ENCODE measurements around the gene ARSG.

The ARSG gene

DNA sequence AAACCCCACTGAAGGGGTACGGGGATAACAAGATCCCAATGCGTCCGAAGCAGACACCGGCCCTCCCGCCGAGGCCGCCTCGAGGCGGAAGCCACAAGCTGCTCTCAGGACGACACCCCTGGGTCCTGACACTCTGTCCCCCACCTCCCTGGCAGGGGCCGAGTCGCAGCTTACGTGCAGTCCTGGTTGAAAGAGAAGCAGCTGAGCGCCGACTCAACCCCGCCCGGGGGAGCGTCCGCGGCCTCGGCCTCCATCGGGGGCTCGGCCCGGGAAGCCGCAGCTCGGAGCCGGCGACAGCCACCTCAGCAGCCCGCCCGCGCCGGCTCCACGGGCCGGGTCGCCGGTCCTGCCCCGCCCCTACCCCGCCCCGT, 165.9 kb downstream of the ARSG start, which contains the start of gene WIPI1:
WIPI1 (minus strand) TSS at position 329 of the 371 bp plus-strand sequence; CDS start at position 254, 75 bp downstream.
- TF ChIP-seq EGR1 (IDR thresholded peaks at IDR 0.05): no peak
- no peak for TF ChIP-seq FOXM1 (IDR thresholded peaks at IDR 0.05; ENCODE audit: borderline replicate concordance, low read depth)
- no peak for TF ChIP-seq YY1 (IDR thresholded peaks at IDR 0.05; ENCODE audit: low read depth)
- no peak for TF ChIP-seq TAF1 (IDR thresholded peaks at IDR 0.05; ENCODE audit: low read depth)
- TF ChIP-seq TEAD4 (IDR thresholded peaks at IDR 0.05): no peak
- TF ChIP-seq, protein P1, sequence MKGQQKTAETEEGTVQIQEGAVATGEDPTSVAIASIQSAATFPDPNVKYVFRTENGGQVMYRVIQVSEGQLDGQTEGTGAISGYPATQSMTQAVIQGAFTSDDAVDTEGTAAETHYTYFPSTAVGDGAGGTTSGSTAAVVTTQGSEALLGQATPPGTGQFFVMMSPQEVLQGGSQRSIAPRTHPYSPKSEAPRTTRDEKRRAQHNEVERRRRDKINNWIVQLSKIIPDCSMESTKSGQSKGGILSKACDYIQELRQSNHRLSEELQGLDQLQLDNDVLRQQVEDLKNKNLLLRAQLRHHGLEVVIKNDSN (IDR thresholded peaks at IDR 0.05): no peak
- TF ChIP-seq CEBPB (IDR thresholded peaks at IDR 0.05): no peak
- TF ChIP-seq ZBTB7A (IDR thresholded peaks at IDR 0.05; ENCODE audit: low read depth): no peak
- TF ChIP-seq, protein P2, sequence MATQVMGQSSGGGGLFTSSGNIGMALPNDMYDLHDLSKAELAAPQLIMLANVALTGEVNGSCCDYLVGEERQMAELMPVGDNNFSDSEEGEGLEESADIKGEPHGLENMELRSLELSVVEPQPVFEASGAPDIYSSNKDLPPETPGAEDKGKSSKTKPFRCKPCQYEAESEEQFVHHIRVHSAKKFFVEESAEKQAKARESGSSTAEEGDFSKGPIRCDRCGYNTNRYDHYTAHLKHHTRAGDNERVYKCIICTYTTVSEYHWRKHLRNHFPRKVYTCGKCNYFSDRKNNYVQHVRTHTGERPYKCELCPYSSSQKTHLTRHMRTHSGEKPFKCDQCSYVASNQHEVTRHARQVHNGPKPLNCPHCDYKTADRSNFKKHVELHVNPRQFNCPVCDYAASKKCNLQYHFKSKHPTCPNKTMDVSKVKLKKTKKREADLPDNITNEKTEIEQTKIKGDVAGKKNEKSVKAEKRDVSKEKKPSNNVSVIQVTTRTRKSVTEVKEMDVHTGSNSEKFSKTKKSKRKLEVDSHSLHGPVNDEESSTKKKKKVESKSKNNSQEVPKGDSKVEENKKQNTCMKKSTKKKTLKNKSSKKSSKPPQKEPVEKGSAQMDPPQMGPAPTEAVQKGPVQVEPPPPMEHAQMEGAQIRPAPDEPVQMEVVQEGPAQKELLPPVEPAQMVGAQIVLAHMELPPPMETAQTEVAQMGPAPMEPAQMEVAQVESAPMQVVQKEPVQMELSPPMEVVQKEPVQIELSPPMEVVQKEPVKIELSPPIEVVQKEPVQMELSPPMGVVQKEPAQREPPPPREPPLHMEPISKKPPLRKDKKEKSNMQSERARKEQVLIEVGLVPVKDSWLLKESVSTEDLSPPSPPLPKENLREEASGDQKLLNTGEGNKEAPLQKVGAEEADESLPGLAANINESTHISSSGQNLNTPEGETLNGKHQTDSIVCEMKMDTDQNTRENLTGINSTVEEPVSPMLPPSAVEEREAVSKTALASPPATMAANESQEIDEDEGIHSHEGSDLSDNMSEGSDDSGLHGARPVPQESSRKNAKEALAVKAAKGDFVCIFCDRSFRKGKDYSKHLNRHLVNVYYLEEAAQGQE (IDR thresholded peaks at IDR 0.05; ENCODE audit: low read depth): no peak
- no peak for TF ChIP-seq EP300 (IDR thresholded peaks at IDR 0.05; ENCODE audit: borderline replicate concordance)
- no peak for TF ChIP-seq RAD21 (IDR thresholded peaks at IDR 0.05; ENCODE audit: low read depth)
- TF ChIP-seq TCF12 (IDR thresholded peaks at IDR 0.05; ENCODE audit: low read depth): no peak
- no peak for TF ChIP-seq NFIC (IDR thresholded peaks at IDR 0.05)
- TF ChIP-seq, protein P3, sequence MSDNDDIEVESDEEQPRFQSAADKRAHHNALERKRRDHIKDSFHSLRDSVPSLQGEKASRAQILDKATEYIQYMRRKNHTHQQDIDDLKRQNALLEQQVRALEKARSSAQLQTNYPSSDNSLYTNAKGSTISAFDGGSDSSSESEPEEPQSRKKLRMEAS (IDR thresholded peaks at IDR 0.05): no peak
- no peak for TF ChIP-seq CREB1 (IDR thresholded peaks at IDR 0.05; ENCODE audit: low read depth)

DNA sequence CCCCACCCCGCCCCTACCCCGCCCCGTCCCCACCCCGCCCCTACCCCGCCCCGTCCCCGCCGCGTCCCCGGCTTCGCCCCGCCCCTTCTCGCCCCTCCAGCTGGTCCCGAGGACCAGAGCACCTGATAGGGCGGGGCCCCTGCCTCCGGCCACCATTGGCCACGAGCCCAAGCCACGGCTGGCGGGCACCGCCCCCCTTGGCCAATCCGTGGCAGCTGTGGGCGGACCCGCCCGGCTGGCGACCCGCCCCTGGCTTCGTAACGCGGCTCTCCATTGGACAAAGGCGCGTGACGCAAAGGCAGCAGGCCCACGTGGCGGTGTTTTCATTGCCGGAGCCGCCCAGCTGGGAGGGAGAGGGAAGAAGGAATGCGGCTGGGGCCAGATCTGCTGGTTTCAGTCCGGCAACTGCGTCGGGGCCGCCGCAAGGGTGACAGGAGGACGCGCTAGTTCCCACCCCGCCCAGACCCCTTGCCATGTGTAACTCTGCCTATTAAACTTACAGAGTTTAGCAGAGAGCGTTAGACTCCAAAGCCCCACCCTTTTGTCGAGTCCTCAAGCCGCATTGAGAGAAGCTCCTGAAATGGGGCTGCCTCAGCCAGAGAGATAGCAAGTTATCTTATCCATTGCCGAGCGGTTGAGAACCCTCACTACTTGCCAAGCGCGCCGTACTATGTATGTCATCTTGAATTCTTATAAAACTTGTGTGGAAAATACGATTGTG, 166.4 kb downstream of the ARSG start:
- TF ChIP-seq CEBPB (IDR thresholded peaks at IDR 0.05): no peak
- no peak for TF ChIP-seq RAD21 (IDR thresholded peaks at IDR 0.05; ENCODE audit: low read depth)
- TF ChIP-seq YY1 (IDR thresholded peaks at IDR 0.05; ENCODE audit: low read depth): no peak
- peak; percentile 65; the same call in 1 of the 2 replicates for TF ChIP-seq CREB1 (IDR thresholded peaks at IDR 0.05; ENCODE audit: low read depth)
- TF ChIP-seq NFIC (IDR thresholded peaks at IDR 0.05): no peak; the same call in 1 of the 2 replicates
- peak; percentile 87 for TF ChIP-seq TEAD4 (IDR thresholded peaks at IDR 0.05)
- TF ChIP-seq EP300 (IDR thresholded peaks at IDR 0.05; ENCODE audit: borderline replicate concordance): 0 out of 2 replicates have a peak, but pooled peaks have one; percentile 8
- TF ChIP-seq, protein P3 (IDR thresholded peaks at IDR 0.05): peak; percentile 99
- TF ChIP-seq, protein P2 (IDR thresholded peaks at IDR 0.05; ENCODE audit: low read depth): no peak
- TF ChIP-seq, protein P1 (IDR thresholded peaks at IDR 0.05): peak; percentile 87
- TF ChIP-seq TAF1 (IDR thresholded peaks at IDR 0.05; ENCODE audit: low read depth): no peak
- no peak for TF ChIP-seq ZBTB7A (IDR thresholded peaks at IDR 0.05; ENCODE audit: low read depth)
- TF ChIP-seq TCF12 (IDR thresholded peaks at IDR 0.05; ENCODE audit: low read depth): peak; percentile 40; the same call in 1 of the 2 replicates
- TF ChIP-seq EGR1 (IDR thresholded peaks at IDR 0.05): no peak
- TF ChIP-seq FOXM1 (IDR thresholded peaks at IDR 0.05; ENCODE audit: borderline replicate concordance, low read depth): no peak

DNA sequence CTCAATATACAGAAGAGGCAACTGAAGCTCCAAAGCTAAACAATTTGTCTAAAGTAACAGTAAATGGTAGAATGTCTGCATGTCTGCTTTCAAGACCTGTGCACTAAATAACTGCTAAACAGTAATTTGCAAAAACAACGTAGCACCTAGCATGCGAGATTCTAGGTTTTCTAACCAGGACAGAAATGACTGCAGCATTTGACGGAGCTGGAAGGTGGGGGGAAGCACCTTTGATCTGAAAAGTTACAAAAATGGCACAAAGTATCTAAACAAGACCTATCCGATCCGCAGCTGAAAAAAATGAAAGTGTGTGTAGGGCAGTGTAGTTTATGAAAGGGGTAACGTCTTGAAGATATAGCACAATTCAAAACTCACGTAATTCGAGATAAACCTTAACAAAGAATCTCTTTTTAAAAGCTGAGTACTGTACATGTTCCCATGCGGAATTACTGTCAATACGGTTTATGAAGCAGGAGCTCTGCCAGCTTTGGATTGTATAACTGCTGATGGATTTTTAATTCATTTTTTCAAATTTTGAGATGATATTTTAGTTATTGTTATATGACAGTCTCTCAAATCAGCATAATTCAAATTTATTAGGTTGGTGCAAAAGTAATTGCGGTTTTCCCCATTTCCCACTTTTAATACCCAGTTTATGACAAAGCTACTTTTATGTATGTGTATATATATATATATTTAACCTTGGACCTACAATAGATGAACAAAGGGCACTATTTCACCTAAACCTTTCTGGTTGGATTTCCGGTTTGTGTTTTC, 167.2 kb downstream of the ARSG start:
- no peak for TF ChIP-seq FOXM1 (IDR thresholded peaks at IDR 0.05; ENCODE audit: borderline replicate concordance, low read depth)
- TF ChIP-seq RAD21 (IDR thresholded peaks at IDR 0.05; ENCODE audit: low read depth): no peak
- no peak for TF ChIP-seq YY1 (IDR thresholded peaks at IDR 0.05; ENCODE audit: low read depth)
- TF ChIP-seq, protein P2 (IDR thresholded peaks at IDR 0.05; ENCODE audit: low read depth): no peak
- TF ChIP-seq ZBTB7A (IDR thresholded peaks at IDR 0.05; ENCODE audit: low read depth): no peak
- TF ChIP-seq EP300 (IDR thresholded peaks at IDR 0.05; ENCODE audit: borderline replicate concordance): 0 out of 2 replicates have a peak, but pooled peaks have one; percentile 3
